COR-L47 (cell line): ENCODE data around the gene GHRHR.

Experiments used
- DNase-seq: peaks from one replicate; lab custom pipeline; 2025; lab: John Stamatoyannopoulos, UW

The GHRHR gene

GRCh38 chr7:30968747-30969603 is 5.2 kb downstream of the GHRHR start:
- DNase-seq = no peak

DNA sequence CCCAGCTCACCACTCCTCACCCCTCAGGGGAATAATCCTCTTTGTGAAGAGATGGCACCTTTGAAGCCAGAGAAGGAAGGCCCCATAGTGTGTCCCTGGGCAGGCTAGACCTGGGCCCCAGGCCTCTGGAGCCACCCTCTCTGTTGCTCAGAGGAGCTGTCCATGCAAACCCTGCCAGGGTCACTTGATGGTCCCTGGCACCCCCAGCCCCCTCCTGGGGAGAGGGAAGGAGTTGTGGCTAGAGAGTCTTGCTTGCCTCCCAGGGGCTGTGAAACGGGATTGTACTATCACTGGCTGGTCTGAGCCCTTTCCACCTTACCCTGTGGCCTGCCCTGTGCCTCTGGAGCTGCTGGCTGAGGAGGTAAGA is 5.8 kb downstream of the GHRHR start:
- DNase-seq = no peak

DNA sequence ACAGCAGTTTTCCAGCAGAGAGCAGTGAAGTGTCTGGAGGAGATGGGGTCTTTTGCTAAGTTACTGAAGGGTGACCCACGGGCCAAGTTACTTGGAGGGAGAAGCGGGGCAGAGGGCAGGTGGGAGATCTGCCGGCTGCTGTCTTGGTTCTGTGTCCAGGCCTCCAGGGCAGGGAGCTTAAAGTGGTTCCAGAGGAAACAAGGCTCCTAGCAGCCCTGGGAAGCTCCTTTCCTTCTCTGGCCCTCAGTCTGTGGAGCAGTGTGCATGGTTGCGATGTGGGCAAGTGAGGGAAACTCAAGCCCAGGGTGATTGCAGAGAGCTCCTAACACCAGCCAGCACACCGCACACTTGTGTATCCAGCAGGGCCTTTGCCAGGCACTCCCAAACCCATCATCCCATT is 6.3 kb downstream of the GHRHR start:
- no peak for DNase-seq

DNA sequence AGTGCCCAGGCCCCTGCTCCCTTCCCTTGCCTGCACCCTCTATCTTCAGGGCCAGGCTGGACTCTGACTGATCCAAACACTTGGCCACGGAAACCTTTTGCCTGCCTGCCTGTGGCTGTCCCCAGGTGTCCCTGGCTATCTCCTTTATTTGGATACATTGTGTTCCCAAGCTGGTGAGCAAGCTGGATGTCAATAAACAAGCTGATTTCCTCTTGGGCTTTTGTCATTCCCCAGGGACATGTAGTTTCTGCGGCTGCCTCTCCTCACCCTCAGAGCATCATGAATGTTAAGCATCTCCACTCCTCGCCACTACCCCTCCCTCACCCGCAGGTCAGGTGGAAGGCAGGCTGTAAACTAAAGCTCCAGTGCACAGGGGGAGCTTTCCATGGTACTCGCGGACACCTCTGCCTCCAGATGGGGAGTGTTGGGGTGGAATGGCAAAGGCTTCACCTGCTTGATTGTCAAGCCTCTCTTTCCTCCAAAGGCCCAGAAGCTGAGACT is 6.9 kb downstream of the GHRHR start:
- no peak for DNase-seq

- DNase-seq = no peak
Measured at GRCh38 chr7:30971440-30971839, 7.7 kb downstream of the GHRHR start.

DNA sequence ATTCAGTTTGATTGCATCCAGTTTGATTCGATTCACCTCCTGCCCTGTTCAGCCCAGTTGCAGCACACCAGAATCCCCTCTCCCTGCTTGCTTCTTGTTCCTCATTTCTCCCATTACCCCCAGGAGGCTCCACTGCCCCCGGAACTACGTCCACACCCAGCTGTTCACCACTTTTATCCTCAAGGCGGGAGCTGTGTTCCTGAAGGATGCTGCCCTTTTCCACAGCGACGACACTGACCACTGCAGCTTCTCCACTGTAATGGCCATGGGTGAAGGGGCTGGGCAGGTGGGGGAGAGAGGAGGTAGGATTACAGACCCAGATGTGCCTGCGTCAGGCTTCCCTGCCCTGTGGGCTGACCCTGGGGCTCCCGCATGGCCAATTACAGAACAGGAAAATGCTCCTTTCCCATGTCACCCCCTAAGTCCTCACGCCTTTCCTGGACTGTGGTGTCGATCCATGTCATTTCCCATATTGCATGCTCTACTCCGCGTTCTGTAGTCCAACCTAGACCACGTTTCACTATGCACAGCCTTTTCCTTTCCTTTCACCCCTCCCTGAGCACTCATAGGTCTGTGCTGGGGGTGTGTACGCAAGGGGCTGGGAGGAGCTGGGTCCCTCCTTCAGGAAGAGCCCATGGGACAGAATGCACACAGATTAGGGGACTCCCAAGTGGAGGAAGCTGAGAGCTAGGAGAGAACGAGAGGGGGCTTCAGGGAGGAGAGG is 8.2 kb downstream of the GHRHR start:
- DNase-seq = no peak

DNA sequence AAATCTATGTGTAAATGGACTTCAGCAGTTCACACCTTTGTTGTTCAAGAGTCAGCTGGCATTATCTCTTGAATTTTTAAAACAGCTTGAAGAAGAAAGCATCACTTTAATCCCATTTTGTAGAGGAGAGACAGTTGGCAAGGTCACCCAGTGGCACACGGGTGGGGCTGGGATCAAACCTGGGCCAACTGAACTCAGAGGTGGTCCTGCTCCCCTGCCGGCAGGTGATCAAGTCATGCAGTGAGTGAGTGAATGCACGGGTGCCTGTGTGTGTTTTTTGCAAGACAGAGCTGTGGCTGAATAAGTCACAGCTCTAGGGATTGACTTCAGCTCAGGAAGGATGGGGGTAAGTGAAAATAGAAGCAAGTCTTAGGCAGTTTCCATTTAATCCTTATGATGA is 9.5 kb downstream of the GHRHR start:
- no peak for DNase-seq

DNA sequence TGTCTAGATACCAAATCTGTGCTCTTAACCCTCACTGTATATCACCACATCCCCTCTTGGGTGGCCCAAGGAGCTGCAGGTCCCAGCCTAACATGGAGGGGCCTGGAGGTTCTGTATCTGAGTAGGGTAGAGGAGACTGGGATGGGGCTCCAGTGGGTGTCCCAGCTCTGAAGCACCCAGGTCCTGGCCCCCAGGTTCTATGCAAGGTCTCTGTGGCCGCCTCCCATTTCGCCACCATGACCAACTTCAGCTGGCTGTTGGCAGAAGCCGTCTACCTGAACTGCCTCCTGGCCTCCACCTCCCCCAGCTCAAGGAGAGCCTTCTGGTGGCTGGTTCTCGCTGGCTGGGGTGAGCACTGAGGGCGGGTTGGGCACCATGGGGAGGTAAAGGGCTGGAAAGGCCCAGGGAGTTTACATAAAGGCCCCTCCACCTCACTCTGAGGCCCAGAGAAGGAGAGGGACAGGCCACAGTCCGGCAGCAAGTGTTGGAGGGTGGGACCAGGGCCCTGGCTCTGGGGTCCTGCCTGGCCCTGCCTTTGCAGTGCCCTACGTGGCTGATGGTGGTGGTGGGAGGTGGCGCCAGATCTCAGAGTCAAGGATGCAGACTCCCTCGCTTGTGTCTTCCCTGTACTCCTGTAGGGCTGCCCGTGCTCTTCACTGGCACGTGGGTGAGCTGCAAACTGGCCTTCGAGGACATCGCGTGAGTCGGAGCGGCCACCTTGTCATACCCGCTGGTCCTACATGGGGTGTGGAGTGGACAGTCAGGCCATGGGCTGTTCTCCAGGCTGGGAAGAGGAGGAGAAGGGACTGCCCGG is 10.2 kb downstream of the GHRHR start:
- no peak for DNase-seq

GRCh38 chr7:30974605-30975255 is 11.0 kb downstream of the GHRHR start:
- DNase-seq = no peak

DNA sequence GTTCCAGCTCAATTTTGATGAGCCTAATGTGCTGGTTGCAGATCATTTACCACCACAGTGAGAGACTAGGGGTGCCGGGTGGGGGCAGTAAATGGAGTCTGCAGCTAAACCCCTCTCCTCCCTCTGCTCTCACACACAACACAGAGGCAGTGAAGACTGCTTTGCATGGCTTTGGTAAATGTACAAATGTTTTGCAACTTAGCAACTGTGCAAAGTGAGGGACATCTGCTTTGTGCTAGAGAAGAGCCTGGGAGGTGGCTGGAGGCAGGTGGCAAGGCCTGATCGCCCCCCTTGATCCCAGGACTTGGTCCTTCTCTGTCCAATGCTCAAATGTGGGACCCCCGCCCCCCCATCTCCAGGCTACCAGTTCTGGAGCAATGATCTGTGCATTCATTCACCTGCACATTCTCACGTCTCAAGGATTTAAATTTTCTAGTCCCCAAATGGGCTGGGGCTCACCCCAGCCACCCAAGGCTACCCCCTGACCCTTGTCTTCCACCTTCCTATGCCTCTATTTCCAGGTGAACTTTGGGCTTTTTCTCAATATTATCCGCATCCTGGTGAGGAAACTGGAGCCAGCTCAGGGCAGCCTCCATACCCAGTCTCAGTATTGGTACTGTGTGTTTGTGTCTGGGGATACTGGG is 11.6 kb downstream of the GHRHR start:
- DNase-seq = no peak

GRCh38 chr7:30976381-30976780 is 12.6 kb downstream of the GHRHR start:
- no peak for DNase-seq

GRCh38 chr7:30977222-30977621 is 13.5 kb downstream of the GHRHR start:
- DNase-seq = no peak

DNA sequence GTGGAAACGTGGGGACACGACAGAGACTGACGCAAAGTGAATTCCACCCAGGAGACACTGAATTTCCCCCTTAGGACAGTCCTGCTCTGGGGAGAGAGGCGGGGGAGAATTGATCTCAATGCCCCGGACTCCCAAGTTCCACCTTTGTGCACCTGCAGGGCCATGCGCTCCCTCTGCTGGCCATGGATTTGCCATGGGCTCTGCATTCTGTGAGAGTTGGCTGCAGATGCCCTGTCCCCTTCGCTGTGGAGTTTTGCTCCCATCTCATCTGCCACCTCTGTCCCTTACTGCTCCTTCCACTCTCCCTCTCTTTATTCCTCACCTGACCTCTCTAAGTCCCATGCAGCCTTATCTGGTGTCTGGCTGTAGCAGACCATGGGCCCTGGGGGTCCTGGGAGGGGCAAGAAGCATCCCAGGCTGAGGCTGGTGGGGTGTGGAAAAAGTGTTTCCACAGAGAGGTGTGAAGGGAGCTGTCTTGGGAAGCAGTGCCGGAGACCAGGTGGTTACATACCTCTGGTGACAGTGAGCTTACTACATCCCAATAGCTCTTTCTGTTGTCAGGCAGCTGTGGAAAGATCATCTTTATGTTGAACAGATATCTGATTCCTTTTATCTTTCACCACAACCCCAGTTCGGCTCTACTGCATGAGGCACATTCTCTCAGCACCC is 14.3 kb downstream of the GHRHR start:
- DNase-seq = peak; percentile 44

GRCh38 chr7:30979027-30979426 is 15.3 kb downstream of the GHRHR start:
- DNase-seq = no peak

- no peak for DNase-seq
Measured at GRCh38 chr7:30980194-30980593, 16.4 kb downstream of the GHRHR start.

GRCh38 chr7:30980751-30981150 is 17.0 kb downstream of the GHRHR start:
- DNase-seq = no peak

GRCh38 chr7:30983042-30983913 is 19.5 kb downstream of the GHRHR start:
- DNase-seq = peak; percentile 79

- DNase-seq = no peak
Measured at GRCh38 chr7:30983914-30984247, 20.1 kb downstream of the GHRHR start.

- no peak for DNase-seq
Measured at GRCh38 chr7:30984359-30985107, 20.8 kb downstream of the GHRHR start.
